Type B pancreatic cell (in vitro differentiated cells): Measurements from ENCODE around the gene SDSL. TPM values are rescaled to one million over a fixed set of nuclear protein-coding genes. Genes with fewer than 3 reads are reported as not detected.

Experiments used
- DNase-seq: peaks from one replicate; pipeline ENCODE4 v3.0.0; 2021; ENCODE audit warnings: mixed read lengths; ENCODE audit not compliant: unreplicated experiment; ENCODE audit errors: extremely low spot score
- H3K27ac Mint-ChIP-seq: 2 replicates; pipeline ENCODE4 v1.8.0; 2021; ENCODE audit warnings: mild to moderate bottlenecking, mixed read lengths
- H3K27me3 Mint-ChIP-seq: 2 replicates; pipeline ENCODE4 v1.8.0; 2021; ENCODE audit warnings: mixed read lengths
- H3K36me3 Mint-ChIP-seq: 2 replicates; pipeline ENCODE4 v1.8.0; 2021; ENCODE audit warnings: mixed read lengths
- H3K4me1 Mint-ChIP-seq: one replicate; pipeline ENCODE4 v1.8.0; 2021; ENCODE audit warnings: mixed read lengths; ENCODE audit not compliant: unreplicated experiment
- H3K4me3 Mint-ChIP-seq: 2 replicates; pipeline ENCODE4 v1.8.0; 2021; ENCODE audit warnings: mild to moderate bottlenecking, mixed read lengths
- H3K9me3 Mint-ChIP-seq: 2 replicates; pipeline ENCODE4 v1.8.0; 2021; ENCODE audit warnings: mixed read lengths
- CTCF ChIP-seq: fragments of 200-600 bp; sonication (generic); conservative IDR thresholded peaks from 2 replicates; pipeline ENCODE4 v1.5.0; 2021; ENCODE audit warnings: antibody characterized with exemption, mild to moderate bottlenecking
- total RNA-seq: library from RNA; stranded (reverse); gene quantifications from 2 replicates; pipeline ENCODE4 v1.2.1, GENCODE V29; 2021; ENCODE audit warnings: low replicate concordance

Gene SDSL
- total RNA-seq, 1 donor from 2014 or later = 4.5 TPM

- no peak for DNase-seq
- Mint-ChIP-seq H3K9me3 (no peaks in the 10 kb centered on the region), H3K36me3 (no peaks in the 10 kb centered on the region), H3K4me3 (no peak overlapping the region), H3K4me1 (no peaks in the 10 kb centered on the region), H3K27me3 (peaks cover 63% of the 10 kb centered on the region), H3K27ac (no peak overlapping the region)
- TF ChIP-seq CTCF = no peak
Measured at GRCh38 chr12:113445544-113446171, 23.5 kb downstream of the SDSL start.

DNA sequence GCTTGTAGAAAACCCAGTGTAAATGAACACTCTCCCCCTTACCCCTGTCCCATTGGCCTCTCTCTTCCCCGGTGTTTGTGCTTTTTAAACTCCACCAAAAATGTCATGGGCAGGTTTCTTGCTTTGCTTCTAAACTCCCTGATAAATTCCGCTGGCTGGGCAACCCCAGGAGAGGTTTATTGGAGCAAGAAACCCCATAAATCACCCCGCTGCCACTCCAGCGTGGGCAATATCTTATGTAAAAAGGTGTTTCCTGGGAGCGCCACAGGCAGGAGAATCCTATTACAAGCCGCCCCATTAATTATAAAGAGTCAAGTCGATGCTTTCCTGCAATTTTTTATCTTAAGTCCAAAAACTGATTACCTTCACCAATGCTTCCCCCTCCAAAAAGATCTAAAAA, 26.7 kb downstream of the SDSL start:
- no peaks in the 10 kb centered on the region for H3K9me3 Mint-ChIP-seq
- no peak overlapping the region for H3K4me3 Mint-ChIP-seq
- H3K27ac Mint-ChIP-seq = no peak overlapping the region
- TF ChIP-seq CTCF = no peak
- no peaks in the 10 kb centered on the region for H3K36me3 Mint-ChIP-seq
- H3K4me1 Mint-ChIP-seq = no peaks in the 10 kb centered on the region
- peaks cover 60% of the 10 kb centered on the region for H3K27me3 Mint-ChIP-seq
- no peak for DNase-seq

GRCh38 chr12:113449299-113449698, 27.1 kb downstream of the SDSL start:
- Mint-ChIP-seq H3K4me1 (no peaks in the 10 kb centered on the region), H3K36me3 (no peaks in the 10 kb centered on the region), H3K9me3 (no peaks in the 10 kb centered on the region), H3K4me3 (no peak overlapping the region), H3K27me3 (peaks cover 61% of the 10 kb centered on the region), H3K27ac (no peak overlapping the region)
- no peak for TF ChIP-seq CTCF
- DNase-seq = no peak

GRCh38 chr12:113449839-113450238, 27.7 kb downstream of the SDSL start:
- peaks cover 60% of the 10 kb centered on the region for H3K27me3 Mint-ChIP-seq
- no peak overlapping the region for H3K4me3 Mint-ChIP-seq
- no peak overlapping the region for H3K27ac Mint-ChIP-seq
- no peak for TF ChIP-seq CTCF
- no peaks in the 10 kb centered on the region for H3K4me1 Mint-ChIP-seq
- H3K36me3 Mint-ChIP-seq = no peaks in the 10 kb centered on the region
- H3K9me3 Mint-ChIP-seq = no peaks in the 10 kb centered on the region
- DNase-seq = no peak

GRCh38 chr12:113452458-113452857, 30.3 kb downstream of the SDSL start:
- no peak for TF ChIP-seq CTCF
- no peaks in the 10 kb centered on the region for H3K36me3 Mint-ChIP-seq
- no peak overlapping the region for H3K27ac Mint-ChIP-seq
- H3K27me3 Mint-ChIP-seq = peaks cover 55% of the 10 kb centered on the region
- no peak for DNase-seq
- no peaks in the 10 kb centered on the region for H3K4me1 Mint-ChIP-seq
- no peak overlapping the region for H3K4me3 Mint-ChIP-seq
- no peaks in the 10 kb centered on the region for H3K9me3 Mint-ChIP-seq

DNA sequence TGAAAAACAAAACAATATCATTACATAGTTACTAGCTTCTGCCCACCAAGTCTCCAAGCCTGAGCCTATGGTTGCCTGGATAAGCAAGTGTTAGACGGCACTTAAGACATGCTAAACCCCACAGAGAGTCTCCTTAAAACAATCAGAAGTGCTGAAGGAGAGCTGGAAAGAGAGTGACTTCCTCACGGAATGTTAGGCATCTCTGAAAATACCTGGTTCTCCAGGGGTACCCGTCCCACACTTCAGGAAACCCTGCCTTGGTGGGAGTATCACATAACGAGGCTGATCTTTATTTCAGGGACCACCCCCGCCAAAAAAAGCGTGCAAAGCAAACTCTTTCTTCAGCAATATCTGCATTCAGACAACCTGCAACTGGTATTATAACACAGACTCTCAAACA, 31.1 kb downstream of the SDSL start:
- peaks cover 58% of the 10 kb centered on the region for H3K27me3 Mint-ChIP-seq
- H3K27ac Mint-ChIP-seq = no peak overlapping the region
- H3K36me3 Mint-ChIP-seq = no peaks in the 10 kb centered on the region
- H3K4me3 Mint-ChIP-seq = no peak overlapping the region
- no peak for DNase-seq
- H3K4me1 Mint-ChIP-seq = no peaks in the 10 kb centered on the region
- TF ChIP-seq CTCF = no peak
- no peaks in the 10 kb centered on the region for H3K9me3 Mint-ChIP-seq
